Ovary (tissue), 1 donor: ENCODE data around the gene FSTL1.

ENCODE experiments used
- EP300 ChIP-seq: sonication (generic); formaldehyde crosslinking; IDR thresholded peaks from one replicate; pipeline ENCODE4 v1.6.1; 2017; ENCODE audit warnings: antibody characterized with exemption
- POLR2A ChIP-seq: fragments of 450-650 bp; IDR thresholded peaks from one replicate; pipeline ENCODE4 v1.6.1; 2017; ENCODE audit warnings: antibody characterized with exemption, mild to moderate bottlenecking, moderate library complexity

DNA sequence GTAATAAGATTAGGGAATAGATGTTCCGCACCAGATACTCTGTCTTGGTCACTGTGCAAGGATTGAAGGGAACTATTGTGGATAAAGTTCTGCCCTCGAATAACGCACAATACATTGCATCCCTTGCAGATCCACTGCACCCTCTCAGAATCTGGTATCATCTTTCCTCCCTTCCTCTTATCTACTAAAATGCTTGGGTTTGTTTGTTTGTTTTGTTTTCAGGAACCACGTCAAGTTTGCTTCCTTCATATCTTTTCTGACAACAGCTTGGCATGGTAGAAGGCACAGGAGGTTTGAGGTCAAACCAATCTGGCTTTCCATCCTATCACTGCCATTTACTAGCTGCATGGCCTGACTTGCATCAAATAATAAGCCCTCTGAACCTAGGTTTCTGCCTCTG, 2.0 kb upstream of the FSTL1 start:
- TF ChIP-seq POLR2A (no peak), EP300 (no peak)
